Mammary epithelial cell (primary cell): ENCODE measurements around the gene RHOT1.

Source experiments
- EZH2 ChIP-seq: IDR thresholded peaks from 2 replicates; pipeline ENCODE4 v1.6.1; 2012; ENCODE audit warnings: low read length, inconsistent platforms, borderline replicate concordance
- TF ChIP-seq, protein P1 (sequence below), 2 donors: IDR thresholded peaks in 1 of 2; conservative IDR thresholded peaks in 1 of 2; 2 replicates each; pipeline ENCODE4 v1.5.1; 2011 to 2012; ENCODE audit warnings: inconsistent platforms in 2 of 2, low read length in 2 of 2, mild to moderate bottlenecking in 2 of 2, control low read depth in 1 of 2, low read depth in 1 of 2; ENCODE audit not compliant: insufficient read depth in 1 of 2; ENCODE audit errors: extremely low read depth in 1 of 2

- TF ChIP-seq, protein P1, sequence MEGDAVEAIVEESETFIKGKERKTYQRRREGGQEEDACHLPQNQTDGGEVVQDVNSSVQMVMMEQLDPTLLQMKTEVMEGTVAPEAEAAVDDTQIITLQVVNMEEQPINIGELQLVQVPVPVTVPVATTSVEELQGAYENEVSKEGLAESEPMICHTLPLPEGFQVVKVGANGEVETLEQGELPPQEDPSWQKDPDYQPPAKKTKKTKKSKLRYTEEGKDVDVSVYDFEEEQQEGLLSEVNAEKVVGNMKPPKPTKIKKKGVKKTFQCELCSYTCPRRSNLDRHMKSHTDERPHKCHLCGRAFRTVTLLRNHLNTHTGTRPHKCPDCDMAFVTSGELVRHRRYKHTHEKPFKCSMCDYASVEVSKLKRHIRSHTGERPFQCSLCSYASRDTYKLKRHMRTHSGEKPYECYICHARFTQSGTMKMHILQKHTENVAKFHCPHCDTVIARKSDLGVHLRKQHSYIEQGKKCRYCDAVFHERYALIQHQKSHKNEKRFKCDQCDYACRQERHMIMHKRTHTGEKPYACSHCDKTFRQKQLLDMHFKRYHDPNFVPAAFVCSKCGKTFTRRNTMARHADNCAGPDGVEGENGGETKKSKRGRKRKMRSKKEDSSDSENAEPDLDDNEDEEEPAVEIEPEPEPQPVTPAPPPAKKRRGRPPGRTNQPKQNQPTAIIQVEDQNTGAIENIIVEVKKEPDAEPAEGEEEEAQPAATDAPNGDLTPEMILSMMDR (conservative IDR thresholded peaks at IDR 0.05 in 1 of 2, IDR thresholded peaks at IDR 0.05 in 1 of 2; ENCODE audit: extremely low read depth in 1 of 2, insufficient read depth in 1 of 2, low read depth in 1 of 2, low read length in 2 of 2): no peak
- TF ChIP-seq EZH2: no peak
Observed at GRCh38 chr17:32209608-32210007, 67.3 kb downstream of the RHOT1 start.
